ENCODE measurements around the gene CFHR5.
"Not testable (repeated sequence)": the region's sequence is repeated elsewhere in the genome, so short reads cannot be mapped to it uniquely, and the experiment has no call there.

The CFHR5 gene

DNA sequence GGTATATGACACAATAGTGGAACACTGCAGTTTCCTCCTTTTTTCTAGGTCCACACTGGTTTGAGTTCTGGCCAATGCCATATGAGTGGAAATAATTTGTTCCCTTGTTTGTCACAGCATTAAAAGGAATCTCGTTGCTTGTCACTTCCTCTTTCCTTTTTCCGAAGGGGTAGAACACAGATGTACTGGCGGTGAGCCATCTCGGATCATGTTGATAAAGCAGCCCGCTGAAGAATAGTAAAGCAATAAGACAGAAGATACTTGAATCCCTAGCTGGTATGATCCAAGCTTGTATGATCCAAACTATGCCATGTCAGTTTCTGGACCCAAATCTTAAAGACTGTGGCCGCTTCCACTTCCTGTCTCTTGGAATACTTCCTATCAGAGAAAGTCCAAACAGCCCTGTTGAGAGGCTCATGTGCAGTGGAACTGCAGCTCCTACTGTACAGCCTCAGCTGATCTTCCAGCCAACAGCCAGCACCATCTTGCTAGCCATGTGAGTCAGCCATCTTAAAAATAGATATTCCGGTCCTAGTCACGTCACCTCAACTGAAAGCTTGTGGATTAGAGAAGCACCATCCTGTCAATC is 40.3 kb downstream of the CFHR5 start:
- DNase-seq, result no peak

DNA sequence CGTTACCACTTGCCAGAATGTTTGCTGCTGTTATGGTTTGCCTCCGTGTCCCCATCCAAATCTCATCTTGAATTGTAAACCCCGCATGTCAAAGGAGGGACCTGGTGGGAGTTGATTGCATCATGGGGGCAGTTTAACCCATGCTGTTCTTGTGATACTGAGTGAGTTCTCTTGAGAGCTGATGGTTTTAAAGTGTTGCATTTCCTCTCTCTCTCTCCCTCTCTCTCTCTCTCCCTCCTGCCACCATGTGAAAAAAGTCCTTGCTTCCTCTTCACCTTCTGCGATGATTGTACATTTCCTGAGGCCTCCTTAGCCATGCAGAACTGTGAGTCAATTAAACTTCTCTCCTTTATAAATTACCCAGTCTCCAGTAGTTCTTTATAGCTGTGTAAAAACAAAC is 44.4 kb downstream of the CFHR5 start:
- no peak for DNase-seq

DNA sequence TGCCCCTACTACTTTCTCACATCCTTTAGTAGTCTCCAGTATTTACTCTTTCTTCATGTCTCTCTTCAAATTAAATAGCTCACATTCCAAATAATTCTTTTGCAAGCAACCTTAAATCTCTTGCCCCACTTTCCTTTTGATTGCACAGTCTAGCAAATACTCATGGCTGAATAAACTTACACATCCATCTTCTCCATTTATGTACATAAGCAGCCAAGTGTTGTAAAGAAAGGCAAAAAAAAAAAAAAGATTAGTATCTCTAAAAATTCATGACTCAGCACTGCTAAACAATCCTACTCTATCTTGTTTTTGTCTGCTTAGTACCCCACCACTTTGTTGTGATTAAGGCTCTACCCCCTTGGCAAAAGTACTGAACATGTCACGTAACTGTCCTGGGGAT is 47.1 kb downstream of the CFHR5 start:
- no peak for DNase-seq

DNA sequence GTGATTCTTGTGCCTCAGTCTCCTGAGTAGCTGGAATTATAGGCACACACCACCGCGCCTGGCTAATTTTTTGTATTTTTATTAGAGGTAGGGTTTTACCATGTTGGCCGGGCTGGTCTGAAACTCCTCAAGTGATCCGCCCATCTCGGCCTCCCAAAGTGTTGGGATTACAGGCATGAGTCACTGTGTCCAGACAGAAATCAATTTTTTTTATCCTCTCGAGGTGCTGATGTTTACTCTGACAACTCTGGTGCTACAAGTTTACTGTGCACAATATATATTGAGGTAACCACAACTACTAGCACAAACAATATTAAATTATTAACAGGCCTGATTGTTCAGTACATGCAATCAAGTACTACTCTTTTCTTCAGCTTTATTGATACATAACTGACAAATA is 50.0 kb downstream of the CFHR5 start:
- DNase-seq, result no peak

DNA sequence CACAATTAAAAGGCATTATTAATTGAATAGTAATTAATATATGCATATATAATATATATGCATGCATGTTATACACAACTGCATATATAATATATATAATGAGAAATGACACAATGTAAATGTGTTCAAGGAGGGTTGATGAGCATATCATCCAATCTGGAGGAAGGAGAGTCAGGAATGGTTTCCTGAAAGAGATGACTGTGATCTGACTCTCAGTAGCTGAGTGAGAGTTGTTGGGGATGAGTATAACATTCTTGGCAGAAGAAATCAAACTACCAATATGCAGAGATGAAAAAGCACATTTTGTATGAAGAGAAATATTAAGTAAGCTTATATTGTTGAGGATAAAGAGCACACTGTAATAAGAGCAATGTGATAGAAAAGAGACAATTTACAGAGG is 52.4 kb downstream of the CFHR5 start:
- no peak for DNase-seq

DNA sequence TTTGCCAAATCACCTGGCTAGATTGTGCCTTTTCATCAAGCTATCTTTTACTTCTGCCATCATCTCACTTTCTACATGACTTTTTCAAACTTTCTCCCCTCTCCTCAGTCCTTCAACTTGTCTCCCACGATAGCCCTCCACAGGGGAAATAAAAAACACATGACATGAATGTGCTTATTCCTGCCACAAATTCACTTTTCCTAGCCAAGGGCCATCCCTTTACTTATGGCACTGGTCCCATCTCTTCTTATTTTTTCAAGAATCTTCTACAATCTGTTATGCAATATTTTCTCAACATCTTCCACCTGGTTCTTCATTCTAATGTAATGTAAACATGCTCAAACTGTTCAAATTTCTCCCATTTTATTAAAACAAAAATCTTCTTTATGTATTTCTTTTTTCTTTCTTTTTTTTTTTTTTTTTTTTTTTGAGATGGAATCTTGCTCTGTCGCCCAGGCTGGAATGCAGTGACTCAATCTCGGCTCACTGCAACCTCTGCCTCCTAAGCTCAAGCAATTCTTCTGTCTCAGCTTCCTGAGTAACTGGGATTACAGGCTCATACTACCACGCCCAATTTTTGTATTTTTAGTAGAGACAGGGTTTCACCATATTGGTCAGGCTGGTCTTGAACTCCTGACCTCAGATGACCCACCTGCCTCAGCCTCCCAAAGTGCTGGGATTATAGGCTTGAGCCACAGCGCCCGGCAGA is 57.4 kb downstream of the CFHR5 start:
- DNase-seq, result not testable (repeated sequence)

DNA sequence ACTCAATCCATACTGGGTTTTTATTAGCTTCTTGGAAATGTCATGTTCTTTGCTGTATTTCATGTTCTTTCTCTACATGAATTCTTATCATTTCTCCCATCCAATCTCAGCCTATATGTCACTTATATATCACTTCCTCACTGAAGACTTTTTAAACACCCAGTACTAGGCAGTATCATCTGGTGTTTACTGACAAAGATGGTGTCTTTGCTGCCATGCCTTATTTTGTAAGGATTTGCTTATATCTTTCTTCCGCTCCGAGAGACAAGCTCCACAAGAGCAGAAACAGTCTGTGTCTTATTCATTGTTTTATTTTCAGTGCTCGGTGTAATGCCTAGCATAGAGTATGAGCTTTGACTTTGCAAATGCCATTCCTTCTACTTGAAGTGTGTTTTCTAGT is 59.5 kb downstream of the CFHR5 start:
- no peak for DNase-seq

DNA sequence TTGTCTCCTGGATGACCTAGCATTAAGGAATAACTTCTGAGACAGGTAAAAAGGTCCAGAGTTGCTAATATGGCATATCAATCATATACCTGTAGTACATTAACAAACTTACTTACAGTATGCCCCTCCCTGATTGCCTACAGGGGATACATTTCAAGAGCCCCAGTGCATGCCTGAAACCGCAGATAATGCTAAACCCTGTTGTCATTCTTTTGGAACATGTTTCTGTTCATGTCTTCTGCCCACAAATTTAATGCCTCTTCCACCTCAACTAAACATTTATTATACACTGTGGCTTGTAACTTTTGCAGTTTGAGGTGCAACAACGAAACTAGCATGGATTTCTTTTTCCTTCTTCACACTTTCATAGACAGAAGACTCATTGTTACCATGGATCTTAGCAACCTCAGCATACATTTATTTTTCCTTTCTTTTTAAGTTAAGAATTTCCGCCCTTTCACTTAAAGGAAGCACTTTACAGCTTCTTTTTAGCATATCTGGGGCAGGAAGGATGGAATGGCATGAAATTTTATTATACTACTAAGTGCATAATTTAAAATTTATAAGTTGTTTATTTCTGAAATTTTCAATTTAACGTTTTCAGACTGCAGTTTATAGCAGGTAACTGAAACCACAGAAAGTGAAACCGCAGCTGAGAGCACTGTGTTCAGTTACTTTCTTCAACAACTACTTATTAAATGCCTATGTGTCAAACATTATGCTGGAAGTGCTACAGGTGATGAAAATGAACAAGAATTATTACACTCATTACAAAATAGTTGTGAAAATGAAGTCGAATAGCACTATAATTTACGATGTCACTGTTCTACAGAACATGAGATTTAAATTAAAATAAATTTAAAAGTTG is 64.4 kb downstream of the CFHR5 start:
- no peak for DNase-seq

DNA sequence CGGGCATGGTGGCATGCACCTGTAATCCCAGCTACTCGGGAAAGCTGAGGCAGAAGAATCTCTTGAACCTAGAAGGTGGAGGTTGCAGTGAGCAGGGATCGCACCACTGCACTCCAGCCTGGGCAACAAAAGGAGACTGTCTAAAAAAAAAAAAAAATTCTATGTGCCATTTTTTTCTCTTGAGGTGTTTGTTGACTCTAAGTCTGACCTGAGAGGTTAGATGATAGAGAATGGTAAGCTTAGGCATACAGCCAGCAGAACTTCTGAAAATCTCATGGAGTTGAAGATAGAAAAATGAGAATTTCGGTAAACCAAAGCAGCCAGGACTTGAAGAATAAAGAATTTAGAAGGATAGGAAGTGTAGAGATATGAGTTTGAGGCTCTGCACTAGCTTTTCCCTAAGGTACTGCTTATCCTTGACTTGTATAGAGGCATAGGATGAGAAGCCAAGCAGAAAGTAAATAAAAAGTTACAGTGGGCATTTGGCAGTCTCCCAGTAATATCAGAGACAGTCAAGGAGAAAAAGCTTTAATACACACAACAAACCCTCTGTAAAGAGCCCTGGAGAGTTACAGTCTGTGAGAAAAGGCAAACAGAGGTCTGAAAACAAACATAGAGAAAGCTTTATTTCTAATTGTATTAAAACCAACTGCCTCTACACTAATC is 65.5 kb downstream of the CFHR5 start:
- DNase-seq, result no peak

DNA sequence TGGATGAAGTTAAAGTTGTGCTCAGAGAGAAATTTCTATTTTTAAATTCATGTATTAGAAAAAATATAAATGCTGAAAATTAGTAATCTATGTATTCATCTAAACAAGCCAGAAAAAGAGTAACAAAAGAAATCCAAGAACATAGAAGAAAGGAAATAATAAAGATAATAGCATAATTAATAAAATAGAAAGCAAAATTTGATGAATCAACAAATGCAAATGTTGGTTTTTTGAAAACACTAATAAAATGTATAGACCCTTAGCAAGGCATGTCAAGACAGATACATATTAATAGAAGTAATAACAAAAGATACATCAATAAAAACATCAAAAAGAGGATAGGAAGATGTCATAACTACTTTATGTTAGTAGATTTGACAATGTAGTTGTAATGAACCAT is 71.7 kb downstream of the CFHR5 start:
- no peak for DNase-seq

Measured in anterior cingulate cortex (tissue), 58 donors.